ENCODE data around the gene SLC12A7. TPM values are rescaled to one million over a fixed set of nuclear protein-coding genes. Genes with fewer than 3 reads are reported as not detected.

The SLC12A7 gene
- total and polyA plus RNA-seq, 11 donors = 66.3 to 159 (median 128) TPM

DNA sequence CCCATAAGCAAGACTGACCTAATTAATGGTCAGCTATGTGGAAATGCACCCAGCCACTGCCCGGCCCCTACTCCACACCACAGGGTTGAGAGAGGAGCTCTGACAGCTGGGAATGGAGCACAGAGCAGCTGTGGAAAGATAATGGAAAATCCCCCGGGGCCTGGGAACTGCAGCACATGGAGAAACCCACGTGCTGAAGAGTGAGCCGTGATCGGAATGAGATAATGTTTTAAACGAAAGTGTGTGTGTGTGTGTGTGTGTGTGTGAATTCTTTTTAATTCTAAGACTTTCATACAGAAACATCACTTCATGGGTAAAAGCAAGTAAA, 13.1 kb upstream of the SLC12A7 start:
- Histone ChIP-seq H3K9me3 (no peaks in the 10 kb centered on the region), H3K36me3 (no peaks in the 10 kb centered on the region), H3K4me1 (peaks cover 3 to 88% (median 58%) of the 10 kb centered on the region in 12 donors), H3K27me3 (no peaks in the 10 kb centered on the region), H3K27ac (peak overlapping the region; percentile 46 to 96 (median 86)), H3K4me3 (peak overlapping the region in 3 of 12 donors; percentile 4 to 34 (median 11))
- intact Hi-C loops (cut with DNase I) = loop anchor here in 2 of 10 donors (2.0 to 5.0 kb wide), 2 partner anchors 20 to 33 kb away; no protein-coding TSS in a partner anchor
- ATAC-seq (peak; percentile 61 to 73 (median 64)), DNase-seq (peak in 4 of 5 donors; percentile 79 to 90 (median 84))
- 12 to 33% (median 20%) methylated on average over 6 of the region's 6 CpGs for WGBS, 4 donors
- TF ChIP-seq POLR2A (IDR thresholded peaks at IDR 0.05) = no peak
- TF ChIP-seq, protein P1, sequence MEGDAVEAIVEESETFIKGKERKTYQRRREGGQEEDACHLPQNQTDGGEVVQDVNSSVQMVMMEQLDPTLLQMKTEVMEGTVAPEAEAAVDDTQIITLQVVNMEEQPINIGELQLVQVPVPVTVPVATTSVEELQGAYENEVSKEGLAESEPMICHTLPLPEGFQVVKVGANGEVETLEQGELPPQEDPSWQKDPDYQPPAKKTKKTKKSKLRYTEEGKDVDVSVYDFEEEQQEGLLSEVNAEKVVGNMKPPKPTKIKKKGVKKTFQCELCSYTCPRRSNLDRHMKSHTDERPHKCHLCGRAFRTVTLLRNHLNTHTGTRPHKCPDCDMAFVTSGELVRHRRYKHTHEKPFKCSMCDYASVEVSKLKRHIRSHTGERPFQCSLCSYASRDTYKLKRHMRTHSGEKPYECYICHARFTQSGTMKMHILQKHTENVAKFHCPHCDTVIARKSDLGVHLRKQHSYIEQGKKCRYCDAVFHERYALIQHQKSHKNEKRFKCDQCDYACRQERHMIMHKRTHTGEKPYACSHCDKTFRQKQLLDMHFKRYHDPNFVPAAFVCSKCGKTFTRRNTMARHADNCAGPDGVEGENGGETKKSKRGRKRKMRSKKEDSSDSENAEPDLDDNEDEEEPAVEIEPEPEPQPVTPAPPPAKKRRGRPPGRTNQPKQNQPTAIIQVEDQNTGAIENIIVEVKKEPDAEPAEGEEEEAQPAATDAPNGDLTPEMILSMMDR (IDR thresholded peaks at IDR 0.05) = no peak

DNA sequence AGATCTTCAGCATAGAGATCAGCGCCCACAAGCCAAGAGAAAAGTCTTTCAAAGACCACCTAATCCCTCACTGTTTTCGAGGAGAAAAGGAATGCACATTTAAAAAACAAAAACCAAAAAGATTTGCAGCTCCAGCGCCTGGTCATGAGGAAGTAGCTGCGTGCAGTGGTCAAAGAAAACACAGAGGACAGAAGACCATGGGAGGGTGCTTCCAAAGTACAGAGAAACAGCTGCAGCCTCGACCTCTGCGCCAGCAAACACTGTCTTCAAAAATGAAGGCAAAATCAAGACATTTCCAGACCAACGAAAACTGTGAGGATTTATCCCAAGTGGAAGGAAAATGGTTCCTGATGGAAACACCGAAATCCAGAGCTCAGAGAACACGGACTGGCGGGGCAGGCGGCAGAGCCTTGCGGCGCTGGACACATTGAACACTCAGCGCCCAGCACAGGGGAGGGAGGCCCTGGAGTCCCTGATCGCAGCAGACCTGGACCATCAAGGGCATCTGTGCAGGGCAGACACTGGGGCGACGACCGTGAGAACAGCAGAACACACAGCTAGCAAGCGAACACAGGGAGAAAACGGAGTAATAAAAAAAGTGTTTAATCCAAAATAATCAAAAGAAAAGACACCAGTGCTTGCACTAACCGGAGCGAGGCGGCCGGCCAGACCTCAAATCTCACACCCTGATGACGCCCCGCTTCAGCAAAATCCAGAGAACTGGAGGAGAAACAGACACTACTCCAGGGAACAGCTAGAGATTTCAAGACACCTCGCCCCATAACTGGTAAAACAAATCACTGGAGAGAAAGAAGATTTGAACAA, 12.6 kb upstream of the SLC12A7 start:
- ATAC-seq = peak; percentile 7 to 27 (median 10)
- DNase-seq = peak in 2 of 5 donors; percentile 47 to 78
- intact Hi-C loops (cut with DNase I) = loop anchor here in 2 of 10 donors (2.0 to 5.0 kb wide), 2 partner anchors 20 to 32 kb away; no protein-coding TSS in a partner anchor
- H3K27me3 ChIP-seq = no peaks in the 10 kb centered on the region
- H3K4me3 ChIP-seq = peak overlapping the region in 6 of 12 donors; percentile 3 to 34 (median 8)
- H3K9me3 ChIP-seq = no peaks in the 10 kb centered on the region
- peaks cover 3 to 91% (median 58%) of the 10 kb centered on the region in 12 donors for H3K4me1 ChIP-seq
- H3K27ac ChIP-seq = peak overlapping the region; percentile 46 to 96 (median 86)
- H3K36me3 ChIP-seq = no peaks in the 10 kb centered on the region
- TF ChIP-seq, protein P1 (IDR thresholded peaks at IDR 0.05) = no peak
- TF ChIP-seq POLR2A (IDR thresholded peaks at IDR 0.05) = no peak
- WGBS, 4 donors = 52 to 64% (median 61%) methylated on average over 27 of the region's 27 CpGs

DNA sequence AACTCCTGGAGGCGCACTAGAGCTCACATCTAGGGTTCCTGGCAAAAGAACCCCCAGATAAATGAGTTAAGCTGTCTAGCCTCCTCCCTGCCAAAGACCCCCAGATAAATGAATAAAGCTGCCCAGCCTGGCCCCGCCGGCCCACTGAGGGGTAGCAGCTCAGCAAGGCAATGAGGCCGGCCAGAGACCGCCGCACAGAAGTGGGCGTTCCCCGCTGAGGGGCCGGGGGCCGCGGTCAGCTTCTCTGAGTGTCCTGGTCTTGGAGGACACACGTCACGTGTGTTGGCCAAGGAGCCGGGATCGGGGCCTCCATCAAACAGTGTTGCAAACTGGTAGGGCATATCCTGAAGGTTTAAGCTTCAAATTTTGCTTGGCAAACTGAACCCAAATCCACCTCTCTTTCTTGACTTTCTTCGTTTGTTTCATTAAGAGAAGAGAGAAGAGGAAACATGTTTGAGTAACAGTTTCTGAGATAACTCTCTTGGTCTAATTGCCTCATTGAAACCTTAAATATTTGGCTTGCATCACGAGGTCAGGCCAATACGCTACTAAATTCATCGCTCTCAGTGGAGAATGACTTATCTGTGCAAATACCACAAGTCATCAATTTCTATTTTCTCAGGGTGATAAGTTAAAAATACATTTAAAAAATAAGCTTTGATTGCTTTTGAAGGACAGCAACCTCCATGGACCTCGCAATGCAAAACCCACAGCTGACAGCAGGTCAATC, 11.7 kb upstream of the SLC12A7 start:
- TF ChIP-seq, protein P1 (IDR thresholded peaks at IDR 0.05) = no peak
- no peak for TF ChIP-seq POLR2A (IDR thresholded peaks at IDR 0.05)
- WGBS, 4 donors = 59 to 71% (median 69%) methylated on average over 18 to 20 of the region's 20 CpGs
- Histone ChIP-seq H3K4me3 (peak overlapping the region in 3 of 12 donors; percentile 11 to 17 (median 15)), H3K9me3 (no peaks in the 10 kb centered on the region), H3K4me1 (peaks cover 3 to 91% (median 57%) of the 10 kb centered on the region in 12 donors), H3K27me3 (no peaks in the 10 kb centered on the region), H3K36me3 (no peaks in the 10 kb centered on the region), H3K27ac (peak overlapping the region; percentile 74 to 96 (median 86))
- DNase-seq (no peak), ATAC-seq (no peak)
- intact Hi-C loops (cut with DNase I) = loop anchor here in 1 of 10 donors (2.0 kb wide), 1 partner anchor 19 kb away; no protein-coding TSS in a partner anchor

All from heart left ventricle (tissue), 16 donors.